ENCODE data around the gene SEC61A1.

SEC61A1 gene

GRCh38 chr3:128009952-128010846, 42.0 kb upstream of the SEC61A1 start:
- H3K27ac ChIP-seq, result no peak overlapping the region
- H3K27me3 ChIP-seq (ENCODE audit: control insufficient read depth, insufficient read depth, low read length), result no peaks in the 10 kb centered on the region
- no peak for TF ChIP-seq CTCF (IDR thresholded peaks at IDR 0.05)
- H3K4me3 ChIP-seq (ENCODE audit: low read depth, low read length), result no peak overlapping the region
- no peaks in the 10 kb centered on the region for H3K9me3 ChIP-seq (ENCODE audit: control insufficient read depth, low read length)
- no peaks in the 10 kb centered on the region for H3K79me2 ChIP-seq
- no peak overlapping the region for H3K4me2 ChIP-seq (ENCODE audit: low read length)
- H2AFZ ChIP-seq, result no peak overlapping the region
- no peaks in the 10 kb centered on the region for H3K36me3 ChIP-seq (ENCODE audit: control insufficient read depth, insufficient read depth, low read length)
- peaks cover 3% of the 10 kb centered on the region for H3K4me1 ChIP-seq
- no peak overlapping the region for H3K9ac ChIP-seq

GRCh38 chr3:128011140-128011539, 41.1 kb upstream of the SEC61A1 start:
- no peaks in the 10 kb centered on the region for H3K27me3 ChIP-seq (ENCODE audit: control insufficient read depth, insufficient read depth, low read length)
- no peak overlapping the region for H3K4me3 ChIP-seq (ENCODE audit: low read depth, low read length)
- peaks cover 3% of the 10 kb centered on the region for H3K4me1 ChIP-seq
- H3K4me2 ChIP-seq (ENCODE audit: low read length), result peak overlapping the region; percentile 6
- H3K9me3 ChIP-seq (ENCODE audit: control insufficient read depth, low read length), result no peaks in the 10 kb centered on the region
- H3K9ac ChIP-seq, result no peak overlapping the region
- no peak overlapping the region for H3K27ac ChIP-seq
- peak overlapping the region; percentile 66 for H2AFZ ChIP-seq
- no peaks in the 10 kb centered on the region for H3K79me2 ChIP-seq
- H3K36me3 ChIP-seq (ENCODE audit: control insufficient read depth, insufficient read depth, low read length), result no peaks in the 10 kb centered on the region
- TF ChIP-seq CTCF (IDR thresholded peaks at IDR 0.05), result peak; percentile 59

- H3K9ac ChIP-seq, result no peak overlapping the region
- no peak overlapping the region for H3K4me3 ChIP-seq (ENCODE audit: low read depth, low read length)
- no peak for TF ChIP-seq CTCF (IDR thresholded peaks at IDR 0.05)
- no peaks in the 10 kb centered on the region for H3K36me3 ChIP-seq (ENCODE audit: control insufficient read depth, insufficient read depth, low read length)
- peaks cover 3% of the 10 kb centered on the region for H3K4me1 ChIP-seq
- H3K79me2 ChIP-seq, result no peaks in the 10 kb centered on the region
- no peak overlapping the region for H3K27ac ChIP-seq
- no peak overlapping the region for H2AFZ ChIP-seq
- H3K9me3 ChIP-seq (ENCODE audit: control insufficient read depth, low read length), result no peaks in the 10 kb centered on the region
- H3K4me2 ChIP-seq (ENCODE audit: low read length), result no peak overlapping the region
- no peaks in the 10 kb centered on the region for H3K27me3 ChIP-seq (ENCODE audit: control insufficient read depth, insufficient read depth, low read length)
Measured at GRCh38 chr3:128012050-128012449, 40.2 kb upstream of the SEC61A1 start.

- Histone ChIP-seq H3K79me2 (no peaks in the 10 kb centered on the region), H3K4me1 (peaks cover 3% of the 10 kb centered on the region), H3K4me3 (ENCODE audit: low read depth, low read length) (no peak overlapping the region), H3K4me2 (ENCODE audit: low read length) (no peak overlapping the region), H3K9ac (no peak overlapping the region), H3K9me3 (ENCODE audit: control insufficient read depth, low read length) (no peaks in the 10 kb centered on the region), H3K27ac (no peak overlapping the region), H3K27me3 (ENCODE audit: control insufficient read depth, insufficient read depth, low read length) (no peaks in the 10 kb centered on the region), H2AFZ (no peak overlapping the region), H3K36me3 (ENCODE audit: control insufficient read depth, insufficient read depth, low read length) (no peaks in the 10 kb centered on the region)
- no peak for TF ChIP-seq CTCF (IDR thresholded peaks at IDR 0.05)
Measured at GRCh38 chr3:128014548-128014947, 37.7 kb upstream of the SEC61A1 start.

GRCh38 chr3:128016502-128016901, 35.7 kb upstream of the SEC61A1 start:
- peaks cover 1% of the 10 kb centered on the region for H3K4me1 ChIP-seq
- no peaks in the 10 kb centered on the region for H3K36me3 ChIP-seq (ENCODE audit: control insufficient read depth, insufficient read depth, low read length)
- H3K27me3 ChIP-seq (ENCODE audit: control insufficient read depth, insufficient read depth, low read length), result no peaks in the 10 kb centered on the region
- H3K9ac ChIP-seq, result no peak overlapping the region
- H3K9me3 ChIP-seq (ENCODE audit: control insufficient read depth, low read length), result no peaks in the 10 kb centered on the region
- H3K79me2 ChIP-seq, result no peaks in the 10 kb centered on the region
- no peak overlapping the region for H2AFZ ChIP-seq
- no peak overlapping the region for H3K27ac ChIP-seq
- H3K4me3 ChIP-seq (ENCODE audit: low read depth, low read length), result no peak overlapping the region
- no peak overlapping the region for H3K4me2 ChIP-seq (ENCODE audit: low read length)
- TF ChIP-seq CTCF (IDR thresholded peaks at IDR 0.05), result no peak

Data from parathyroid adenoma (tissue), 2 donors.